HL-60 (cell line): ENCODE data around the gene LDLRAD3.

Experiments
- DNase-seq, 2 experiments: peaks; one replicate each; pipeline ENCODE4 v3.0.0-alpha.2; 2010 to 2020; ENCODE audit warnings: low read depth in 1 of 2, low spot score in 1 of 2
- H3K27ac ChIP-seq: fragments of 250-450 bp; sonication (Bioruptor Pico); replicated peaks from 2 replicates; pipeline ENCODE4 v1.5.1; 2020; ENCODE audit warnings: mild to moderate bottlenecking, moderate library complexity
- H3K27me3 ChIP-seq: fragments of 250-450 bp; sonication (Bioruptor Pico); 2 replicates; pipeline ENCODE4 v1.5.1; 2021; ENCODE audit warnings: mild to moderate bottlenecking, moderate library complexity; ENCODE audit not compliant: insufficient read depth, poor library complexity, severe bottlenecking
- H3K4me3 ChIP-seq: replicated peaks from 2 replicates; pipeline ENCODE4 v1.5.1; 2011; ENCODE audit warnings: mild to moderate bottlenecking, control low read depth, low read length; ENCODE audit not compliant: insufficient read depth
- CTCF ChIP-seq: IDR thresholded peaks from one replicate; pipeline ENCODE4 v1.5.1; 2011; ENCODE audit warnings: low read length, control low read depth, inconsistent platforms; ENCODE audit not compliant: insufficient read depth
- GABPA ChIP-seq: IDR thresholded peaks from 2 replicates; pipeline ENCODE4 v1.6.1; 2012; ENCODE audit warnings: low read depth
- POLR2AphosphoS5 ChIP-seq: IDR thresholded peaks from 2 replicates; pipeline ENCODE4 v1.6.1; 2012; ENCODE audit warnings: low read depth
- REST ChIP-seq: IDR thresholded peaks from 2 replicates; pipeline ENCODE4 v1.6.1; 2012; ENCODE audit warnings: low read depth; ENCODE audit not compliant: insufficient replicate concordance
- SPI1 ChIP-seq: IDR thresholded peaks from 2 replicates; pipeline ENCODE4 v1.6.1; 2012; ENCODE audit warnings: low read depth, mild to moderate bottlenecking, borderline replicate concordance

Gene LDLRAD3

GRCh38 chr11:35976434-35976833, 32.6 kb downstream of the LDLRAD3 start:
- no peak for DNase-seq
- Histone ChIP-seq H3K4me3 (no peak overlapping the region), H3K27me3 (no peaks in the 10 kb centered on the region), H3K27ac (no peak overlapping the region)
- no peak for TF ChIP-seq POLR2AphosphoS5
- no peak for TF ChIP-seq GABPA
- no peak for TF ChIP-seq SPI1
- TF ChIP-seq CTCF: no peak
- TF ChIP-seq REST: no peak

- Histone ChIP-seq H3K27ac (no peak overlapping the region), H3K4me3 (no peak overlapping the region), H3K27me3 (no peaks in the 10 kb centered on the region)
- no peak for TF ChIP-seq POLR2AphosphoS5
- no peak for TF ChIP-seq SPI1
- TF ChIP-seq GABPA: no peak
- no peak for TF ChIP-seq REST
- TF ChIP-seq CTCF: no peak
- DNase-seq: no peak
Measured at GRCh38 chr11:35978183-35978582, 34.3 kb downstream of the LDLRAD3 start.

GRCh38 chr11:35978891-35979290, 35.0 kb downstream of the LDLRAD3 start:
- TF ChIP-seq REST (no peak), CTCF (no peak), POLR2AphosphoS5 (no peak), GABPA (no peak), SPI1 (no peak)
- no peak for DNase-seq

More at GRCh38 chr11:35978891-35979290, 35.0 kb downstream of the LDLRAD3 start:
- Histone ChIP-seq H3K4me3 (no peak overlapping the region), H3K27ac (no peak overlapping the region), H3K27me3 (no peaks in the 10 kb centered on the region)
